Amygdala (tissue), 56 donors: Measurements from ENCODE around the gene SYTL2.
A peak's percentile ranks its signal among the peaks of the same experiment; 100 is the strongest.
"Not testable (repeated sequence)": the region's sequence is repeated elsewhere in the genome, so short reads cannot be mapped to it uniquely, and the experiment has no call there.

Experiments
- DNase-seq, 56 donors: peaks; one replicate each; lab custom pipeline; 2025; lab: John Stamatoyannopoulos, UW

SYTL2 gene

GRCh38 chr11:85799142-85799541, 11.8 kb downstream of the SYTL2 start:
- no peak for DNase-seq

- no peak for DNase-seq
Observed at GRCh38 chr11:85798361-85798760, 12.6 kb downstream of the SYTL2 start.

GRCh38 chr11:85795712-85796487, 15.0 kb downstream of the SYTL2 start:
- DNase-seq = no peak

- DNase-seq = no peak
Observed at GRCh38 chr11:85791409-85791990, 19.4 kb downstream of the SYTL2 start.

GRCh38 chr11:85787809-85788760, 22.9 kb downstream of the SYTL2 start:
- no peak for DNase-seq

GRCh38 chr11:85787168-85787567, 23.8 kb downstream of the SYTL2 start:
- DNase-seq = no peak

GRCh38 chr11:85784480-85785265, 26.3 kb downstream of the SYTL2 start:
- no peak for DNase-seq

- DNase-seq = no peak
Observed at GRCh38 chr11:85783758-85784157, 27.2 kb downstream of the SYTL2 start.

GRCh38 chr11:85780780-85781517, 30.0 kb downstream of the SYTL2 start:
- DNase-seq = not testable (repeated sequence)

- DNase-seq = no peak
Observed at GRCh38 chr11:85779956-85780640, 30.8 kb downstream of the SYTL2 start.

- DNase-seq = not testable (repeated sequence)
Observed at GRCh38 chr11:85777603-85777972, 33.4 kb downstream of the SYTL2 start.

GRCh38 chr11:85776951-85777602, 33.9 kb downstream of the SYTL2 start:
- DNase-seq = peak in 4 of 56 donors; percentile 3 to 40 (median 13)

- DNase-seq = no peak
Observed at GRCh38 chr11:85774256-85775101, 36.5 kb downstream of the SYTL2 start.

- DNase-seq = no peak
Observed at GRCh38 chr11:85772695-85773094, 38.2 kb downstream of the SYTL2 start.

GRCh38 chr11:85771568-85771967, 39.4 kb downstream of the SYTL2 start:
- no peak for DNase-seq

- no peak for DNase-seq
Observed at GRCh38 chr11:85769771-85770170, 41.2 kb downstream of the SYTL2 start.

- no peak for DNase-seq
Observed at GRCh38 chr11:85768473-85769146, 42.3 kb downstream of the SYTL2 start.
